Neural cell (in vitro differentiated cells): ENCODE results near the gene PCP4L1. TPM values are rescaled to one million over a fixed set of nuclear protein-coding genes. Genes with fewer than 3 reads are reported as not detected.

Source experiments
- H2AFZ ChIP-seq: fragments of 200-600, 300-800 bp; sonication (generic), shearing (Covaris generic); 2 replicates; pipeline ENCODE4 v1.6.0; 2014; ENCODE audit warnings: low read depth, mild to moderate bottlenecking, antibody characterized with exemption, low read length, moderate library complexity
- H3F3A ChIP-seq: fragments of 200-600 bp; shearing (Covaris generic); 2 replicates; pipeline ENCODE4 v1.6.1; 2016; ENCODE audit warnings: mild to moderate bottlenecking, moderate library complexity, mixed read lengths, antibody characterized with exemption, low read length; ENCODE audit not compliant: insufficient read depth, poor library complexity, severe bottlenecking
- H3K27ac ChIP-seq: fragments of 200-600, 300-800 bp; sonication (generic), shearing (Covaris generic); 2 replicates; pipeline ENCODE4 v1.5.1; 2014; ENCODE audit warnings: mild to moderate bottlenecking, low read length, moderate library complexity
- H3K27me3 ChIP-seq: fragments of 300-800, 200-600 bp; sonication (generic), shearing (Covaris generic); 2 replicates; pipeline ENCODE4 v1.6.0; 2014; ENCODE audit warnings: mild to moderate bottlenecking, low read depth, low read length, moderate library complexity; ENCODE audit not compliant: insufficient read depth
- H3K36me3 ChIP-seq: fragments of 300-800, 200-600 bp; sonication (generic), shearing (Covaris generic); 2 replicates; pipeline ENCODE4 v1.5.1; 2014; ENCODE audit warnings: mild to moderate bottlenecking, antibody characterized with exemption, low read length, moderate library complexity; ENCODE audit not compliant: insufficient read depth
- H3K4me2 ChIP-seq: fragments of 300-800, 200-600 bp; sonication (generic), shearing (Covaris generic); 2 replicates; pipeline ENCODE4 v1.6.0; 2014; ENCODE audit warnings: mild to moderate bottlenecking, low read length
- H3K4me3 ChIP-seq: fragments of 300-800, 200-600 bp; sonication (generic), shearing (Covaris generic); 2 replicates; pipeline ENCODE4 v1.5.1; 2014; ENCODE audit warnings: mild to moderate bottlenecking, low read length, moderate library complexity
- H3K79me2 ChIP-seq: fragments of 200-600 bp; shearing (Covaris generic); replicated peaks from 2 replicates; pipeline ENCODE4 v1.6.0; 2014; ENCODE audit warnings: mild to moderate bottlenecking, low read length, moderate library complexity; ENCODE audit not compliant: insufficient read depth
- H3K9ac ChIP-seq: fragments of 300-800, 200-600 bp; sonication (generic), shearing (Covaris generic); 2 replicates; pipeline ENCODE4 v1.6.1; 2016; ENCODE audit warnings: mild to moderate bottlenecking, low read length, mixed read lengths
- H3K9me2 ChIP-seq: fragments of 200-600 bp; shearing (Covaris generic); 2 replicates; pipeline ENCODE4 v1.6.1; 2016; ENCODE audit warnings: mild to moderate bottlenecking, low read length, mixed read lengths; ENCODE audit not compliant: insufficient read depth
- H3K9me3 ChIP-seq: fragments of 200-600, 300-800 bp; sonication (generic), shearing (Covaris generic); 2 replicates; pipeline ENCODE4 v1.6.1; 2016; ENCODE audit warnings: mild to moderate bottlenecking, mixed run types, low read length, moderate library complexity, mixed read lengths
- H4K20me1 ChIP-seq: fragments of 200-600 bp; shearing (Covaris generic); 2 replicates; pipeline ENCODE4 v1.6.1; 2016; ENCODE audit warnings: mild to moderate bottlenecking, mixed run types; ENCODE audit not compliant: insufficient read depth
- EP300 ChIP-seq: fragments of 450-650 bp; conservative IDR thresholded peaks from 2 replicates; pipeline ENCODE4 v1.6.1; 2014; ENCODE audit warnings: antibody characterized with exemption, mild to moderate bottlenecking, moderate library complexity; ENCODE audit not compliant: poor library complexity, severe bottlenecking
- EZH2 ChIP-seq: fragments of 200-600, 300-800 bp; shearing (Covaris generic), sonication (generic); IDR thresholded peaks from 2 replicates; pipeline ENCODE4 v1.6.1; 2014; ENCODE audit warnings: antibody characterized with exemption, low read length, borderline replicate concordance, mild to moderate bottlenecking; ENCODE audit not compliant: insufficient read depth, poor library complexity, severe bottlenecking
- MXI1 ChIP-seq: fragments of 450-650 bp; conservative IDR thresholded peaks from 2 replicates; pipeline ENCODE4 v1.6.1; 2014; ENCODE audit warnings: antibody characterized with exemption, mild to moderate bottlenecking; ENCODE audit not compliant: poor library complexity, severe bottlenecking
- POLR2AphosphoS5 ChIP-seq: IDR thresholded peaks from 2 replicates; pipeline ENCODE4 v1.6.1; 2012
- RAD21 ChIP-seq: fragments of 450-650 bp; conservative IDR thresholded peaks from 2 replicates; pipeline ENCODE4 v1.6.1; 2014; ENCODE audit warnings: antibody characterized with exemption, mild to moderate bottlenecking, moderate library complexity
- SMC3 ChIP-seq: fragments of 450-650 bp; conservative IDR thresholded peaks from 2 replicates; pipeline ENCODE4 v1.6.1; 2014; ENCODE audit warnings: antibody characterized with exemption, mild to moderate bottlenecking, moderate library complexity; ENCODE audit not compliant: poor library complexity
- TAF1 ChIP-seq: IDR thresholded peaks from 2 replicates; pipeline ENCODE4 v1.6.1; 2012; ENCODE audit warnings: low read depth
- polyA plus RNA-seq: library from polyadenylated mRNA; depleted of rRNA; stranded (reverse); fragments of >200 nt; gene quantifications from 2 replicates; pipeline ENCODE4 v1.2.3, GENCODE V29; 2014
- TF ChIP-seq, protein P1 (sequence below): fragments of 450-650 bp; IDR thresholded peaks from 2 replicates; pipeline ENCODE4 v1.5.1; 2014; ENCODE audit warnings: antibody characterized with exemption, mild to moderate bottlenecking, moderate library complexity; ENCODE audit not compliant: poor library complexity, severe bottlenecking
- TF ChIP-seq, protein P2 (sequence below): IDR thresholded peaks from 2 replicates; pipeline ENCODE4 v1.6.1; 2012; ENCODE audit warnings: borderline replicate concordance

The PCP4L1 gene
- polyA plus RNA-seq, 1 donor from 2014 or later = 51.2 TPM

DNA sequence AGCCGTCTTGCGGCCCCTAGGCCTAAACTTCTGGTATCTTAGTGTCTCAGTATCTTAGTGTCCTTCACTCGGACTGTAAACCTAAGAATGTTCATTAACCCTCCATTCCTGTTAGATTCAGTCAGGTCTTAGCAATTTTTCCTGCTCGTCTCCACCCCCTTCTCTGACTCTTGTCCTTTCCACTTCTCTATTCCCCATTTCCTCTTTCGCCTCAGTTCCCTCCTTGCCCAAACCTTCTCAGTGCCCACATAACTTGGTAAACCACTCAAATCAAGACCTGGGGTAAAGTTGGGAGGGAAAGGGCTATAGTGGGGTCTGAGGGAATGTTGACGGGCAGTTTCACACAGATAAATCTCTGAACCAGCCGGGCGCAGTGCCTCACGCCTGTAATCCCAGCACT is 44.2 kb upstream of the PCP4L1 start:
- no peaks in the 10 kb centered on the region for H3K27me3 ChIP-seq
- no peak overlapping the region for H3K27ac ChIP-seq
- TF ChIP-seq EZH2 (no peak), RAD21 (no peak), SMC3 (no peak), POLR2AphosphoS5 (no peak), EP300 (no peak), MXI1 (no peak), TAF1 (no peak)
- TF ChIP-seq, protein P1, sequence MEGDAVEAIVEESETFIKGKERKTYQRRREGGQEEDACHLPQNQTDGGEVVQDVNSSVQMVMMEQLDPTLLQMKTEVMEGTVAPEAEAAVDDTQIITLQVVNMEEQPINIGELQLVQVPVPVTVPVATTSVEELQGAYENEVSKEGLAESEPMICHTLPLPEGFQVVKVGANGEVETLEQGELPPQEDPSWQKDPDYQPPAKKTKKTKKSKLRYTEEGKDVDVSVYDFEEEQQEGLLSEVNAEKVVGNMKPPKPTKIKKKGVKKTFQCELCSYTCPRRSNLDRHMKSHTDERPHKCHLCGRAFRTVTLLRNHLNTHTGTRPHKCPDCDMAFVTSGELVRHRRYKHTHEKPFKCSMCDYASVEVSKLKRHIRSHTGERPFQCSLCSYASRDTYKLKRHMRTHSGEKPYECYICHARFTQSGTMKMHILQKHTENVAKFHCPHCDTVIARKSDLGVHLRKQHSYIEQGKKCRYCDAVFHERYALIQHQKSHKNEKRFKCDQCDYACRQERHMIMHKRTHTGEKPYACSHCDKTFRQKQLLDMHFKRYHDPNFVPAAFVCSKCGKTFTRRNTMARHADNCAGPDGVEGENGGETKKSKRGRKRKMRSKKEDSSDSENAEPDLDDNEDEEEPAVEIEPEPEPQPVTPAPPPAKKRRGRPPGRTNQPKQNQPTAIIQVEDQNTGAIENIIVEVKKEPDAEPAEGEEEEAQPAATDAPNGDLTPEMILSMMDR = no peak
- TF ChIP-seq, protein P2, sequence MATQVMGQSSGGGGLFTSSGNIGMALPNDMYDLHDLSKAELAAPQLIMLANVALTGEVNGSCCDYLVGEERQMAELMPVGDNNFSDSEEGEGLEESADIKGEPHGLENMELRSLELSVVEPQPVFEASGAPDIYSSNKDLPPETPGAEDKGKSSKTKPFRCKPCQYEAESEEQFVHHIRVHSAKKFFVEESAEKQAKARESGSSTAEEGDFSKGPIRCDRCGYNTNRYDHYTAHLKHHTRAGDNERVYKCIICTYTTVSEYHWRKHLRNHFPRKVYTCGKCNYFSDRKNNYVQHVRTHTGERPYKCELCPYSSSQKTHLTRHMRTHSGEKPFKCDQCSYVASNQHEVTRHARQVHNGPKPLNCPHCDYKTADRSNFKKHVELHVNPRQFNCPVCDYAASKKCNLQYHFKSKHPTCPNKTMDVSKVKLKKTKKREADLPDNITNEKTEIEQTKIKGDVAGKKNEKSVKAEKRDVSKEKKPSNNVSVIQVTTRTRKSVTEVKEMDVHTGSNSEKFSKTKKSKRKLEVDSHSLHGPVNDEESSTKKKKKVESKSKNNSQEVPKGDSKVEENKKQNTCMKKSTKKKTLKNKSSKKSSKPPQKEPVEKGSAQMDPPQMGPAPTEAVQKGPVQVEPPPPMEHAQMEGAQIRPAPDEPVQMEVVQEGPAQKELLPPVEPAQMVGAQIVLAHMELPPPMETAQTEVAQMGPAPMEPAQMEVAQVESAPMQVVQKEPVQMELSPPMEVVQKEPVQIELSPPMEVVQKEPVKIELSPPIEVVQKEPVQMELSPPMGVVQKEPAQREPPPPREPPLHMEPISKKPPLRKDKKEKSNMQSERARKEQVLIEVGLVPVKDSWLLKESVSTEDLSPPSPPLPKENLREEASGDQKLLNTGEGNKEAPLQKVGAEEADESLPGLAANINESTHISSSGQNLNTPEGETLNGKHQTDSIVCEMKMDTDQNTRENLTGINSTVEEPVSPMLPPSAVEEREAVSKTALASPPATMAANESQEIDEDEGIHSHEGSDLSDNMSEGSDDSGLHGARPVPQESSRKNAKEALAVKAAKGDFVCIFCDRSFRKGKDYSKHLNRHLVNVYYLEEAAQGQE = no peak
- no peak overlapping the region for H3K4me3 ChIP-seq
- H4K20me1 ChIP-seq = no peaks in the 10 kb centered on the region
- no peaks in the 10 kb centered on the region for H3K79me2 ChIP-seq
- peaks cover 10% of the 10 kb centered on the region for H3K36me3 ChIP-seq
- H3K9me2 ChIP-seq = no peaks in the 10 kb centered on the region
- H3K9ac ChIP-seq = no peak overlapping the region
- H3F3A ChIP-seq = no peaks in the 10 kb centered on the region
- H3K4me2 ChIP-seq = no peak overlapping the region
- H3K9me3 ChIP-seq = no peaks in the 10 kb centered on the region
- no peak overlapping the region for H2AFZ ChIP-seq

DNA sequence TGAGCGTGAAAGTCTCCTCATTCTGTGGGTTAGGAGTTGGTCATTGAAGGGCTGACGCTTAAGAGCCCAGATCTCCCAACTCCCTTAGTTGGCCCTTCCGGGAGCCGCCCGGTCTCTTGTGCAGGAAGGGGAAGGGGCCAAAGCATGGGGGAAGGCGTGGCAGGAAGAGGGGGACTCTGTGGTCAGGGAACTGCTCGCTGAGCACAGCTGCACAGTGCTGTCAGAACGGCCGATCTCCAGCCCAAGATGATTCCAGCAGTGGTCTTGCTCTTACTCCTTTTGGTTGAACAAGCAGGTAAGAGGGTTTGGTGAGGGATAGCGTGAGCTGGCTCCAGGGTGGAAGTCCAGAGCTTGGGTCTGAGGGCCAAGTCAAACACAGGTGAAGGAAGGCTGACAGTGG is 43.5 kb upstream of the PCP4L1 start, which contains the start of gene FCER1G:
Gene FCER1G, plus strand, starts transcription at position 220 of the 400 bp plus-strand sequence. Its CDS starts 27 bp downstream, at position 247.
- Histone ChIP-seq H2AFZ (no peak within 1 kb of the TSS), H3K9me2 (no peaks in the 10 kb centered on the region), H4K20me1 (no peaks in the 10 kb centered on the region), H3K4me2 (no peak within 1 kb of the TSS), H3K27ac (no peak within 1 kb of the TSS), H3K9ac (no peak within 1 kb of the TSS), H3K4me3 (no peak within 1 kb of the TSS), H3K79me2 (no peaks in the 10 kb centered on the region), H3K9me3 (no peaks in the 10 kb centered on the region), H3F3A (no peaks in the 10 kb centered on the region), H3K36me3 (peaks cover 9% of the 10 kb centered on the region), H3K27me3 (no peaks in the 10 kb centered on the region)
- TF ChIP-seq, protein P1 = no peak
- TF ChIP-seq EP300 (no peak), SMC3 (no peak), EZH2 (no peak), TAF1 (no peak), POLR2AphosphoS5 (no peak), MXI1 (no peak), RAD21 (no peak)
- TF ChIP-seq, protein P2 = no peak
